Inflammatory macrophage treated with lipopolysaccharide for 1 hour (primary cell): ENCODE results near the gene ALX4.
A peak's percentile ranks its signal among the peaks of the same experiment; 100 is the strongest.

Source experiments
- DNase-seq, 2 donors: peaks; one replicate each; pipeline ENCODE4 v3.0.0-alpha.2; 2020 to 2022

The ALX4 gene

GRCh38 chr11:44315947-44316658, 6.2 kb upstream of the ALX4 start:
- DNase-seq, result no peak

- DNase-seq, result no peak
These were observed 4.8 kb upstream of the ALX4 start for GRCh38 chr11:44314733-44315132.

GRCh38 chr11:44313761-44314489, 4.0 kb upstream of the ALX4 start:
- no peak for DNase-seq

GRCh38 chr11:44312876-44313275, 2.9 kb upstream of the ALX4 start:
- DNase-seq, result no peak

GRCh38 chr11:44311339-44312261, 1.7 kb upstream of the ALX4 start:
- DNase-seq, result no peak

GRCh38 chr11:44310463-44311272, 729 bp upstream of the ALX4 start:
- DNase-seq, result no peak

- no peak for DNase-seq
These were observed 195 bp upstream of the ALX4 start for GRCh38 chr11:44310206-44310462.

- DNase-seq, result peak in 1 of 2 donors; percentile 5
These were observed 939 bp downstream of the ALX4 start for GRCh38 chr11:44308923-44309477.

GRCh38 chr11:44308256-44308922, 1.6 kb downstream of the ALX4 start:
- DNase-seq, result no peak

- no peak for DNase-seq
These were observed 2.4 kb downstream of the ALX4 start for GRCh38 chr11:44307340-44308099.

- no peak for DNase-seq
These were observed 3.1 kb downstream of the ALX4 start for GRCh38 chr11:44306918-44307244.

GRCh38 chr11:44306052-44306917, 3.7 kb downstream of the ALX4 start:
- DNase-seq, result no peak

- peak in 1 of 2 donors; percentile 6 for DNase-seq
These were observed 4.4 kb downstream of the ALX4 start for GRCh38 chr11:44305470-44306051.

- DNase-seq, result peak in 1 of 2 donors; percentile 7
These were observed 4.9 kb downstream of the ALX4 start for GRCh38 chr11:44305026-44305469.

- no peak for DNase-seq
These were observed 5.6 kb downstream of the ALX4 start for GRCh38 chr11:44304091-44305025.

- DNase-seq, result no peak
These were observed 6.5 kb downstream of the ALX4 start for GRCh38 chr11:44303401-44303938.

- DNase-seq, result peak; percentile 57 to 84
These were observed 8.2 kb downstream of the ALX4 start for GRCh38 chr11:44301564-44302271.
